Right lobe of liver (tissue), 4 donors: ENCODE data around the gene ZRANB3.

ENCODE experiments used
- POLR2A ChIP-seq: fragments of 450-650 bp; IDR thresholded peaks from one replicate; pipeline ENCODE4 v1.6.1; 2017; ENCODE audit warnings: antibody characterized with exemption, mild to moderate bottlenecking
- TF ChIP-seq, protein P1 (sequence below), 4 donors: fragments of 200-600 bp in 3 of 4; fragments of 450-650 bp in 1 of 4; IDR thresholded peaks; one replicate each; pipeline versions ENCODE4 v1.5.1 to v1.8.0; 2016 to 2022; ENCODE audit warnings: antibody characterized with exemption in 4 of 4, mild to moderate bottlenecking in 2 of 4
- donor health status: DM: no; HTN: no; CAD: no.
- donor health status: DM: no; HTN: no; CAD: no.
- donor health status: DM: no; HTN: yes; CAD: no.

DNA sequence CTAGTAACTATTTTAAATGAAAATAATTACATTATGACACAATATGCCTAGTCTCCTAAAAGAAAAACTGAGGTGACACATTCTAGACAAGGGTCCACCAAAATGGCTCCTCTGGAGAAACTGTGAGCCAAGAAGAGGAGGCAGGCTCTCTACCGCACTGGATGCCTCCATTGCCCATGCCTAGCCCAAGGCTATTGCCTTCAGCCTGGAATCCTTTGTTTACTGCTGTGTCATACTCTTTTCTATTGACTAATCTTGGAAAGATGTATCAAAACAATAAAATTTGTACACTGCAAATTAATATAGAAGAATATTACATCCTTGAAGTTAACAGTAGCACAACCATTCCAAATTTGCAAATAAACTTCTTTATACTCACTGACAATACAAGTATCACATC is 311.8 kb downstream of the ZRANB3 start:
- TF ChIP-seq, protein P1, sequence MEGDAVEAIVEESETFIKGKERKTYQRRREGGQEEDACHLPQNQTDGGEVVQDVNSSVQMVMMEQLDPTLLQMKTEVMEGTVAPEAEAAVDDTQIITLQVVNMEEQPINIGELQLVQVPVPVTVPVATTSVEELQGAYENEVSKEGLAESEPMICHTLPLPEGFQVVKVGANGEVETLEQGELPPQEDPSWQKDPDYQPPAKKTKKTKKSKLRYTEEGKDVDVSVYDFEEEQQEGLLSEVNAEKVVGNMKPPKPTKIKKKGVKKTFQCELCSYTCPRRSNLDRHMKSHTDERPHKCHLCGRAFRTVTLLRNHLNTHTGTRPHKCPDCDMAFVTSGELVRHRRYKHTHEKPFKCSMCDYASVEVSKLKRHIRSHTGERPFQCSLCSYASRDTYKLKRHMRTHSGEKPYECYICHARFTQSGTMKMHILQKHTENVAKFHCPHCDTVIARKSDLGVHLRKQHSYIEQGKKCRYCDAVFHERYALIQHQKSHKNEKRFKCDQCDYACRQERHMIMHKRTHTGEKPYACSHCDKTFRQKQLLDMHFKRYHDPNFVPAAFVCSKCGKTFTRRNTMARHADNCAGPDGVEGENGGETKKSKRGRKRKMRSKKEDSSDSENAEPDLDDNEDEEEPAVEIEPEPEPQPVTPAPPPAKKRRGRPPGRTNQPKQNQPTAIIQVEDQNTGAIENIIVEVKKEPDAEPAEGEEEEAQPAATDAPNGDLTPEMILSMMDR (IDR thresholded peaks at IDR 0.05): no peak
- no peak for TF ChIP-seq POLR2A
